ENCODE results near the gene KIAA0825. TPM values are rescaled to one million over a fixed set of nuclear protein-coding genes. Genes with fewer than 3 reads are reported as not detected.

KIAA0825 gene
- polyA plus RNA-seq, 3 donors: 0.56 to 1.3 (median 0.89) TPM

- Mint-ChIP-seq H3K4me1 (no peaks in the 10 kb centered on the region), H3K4me3 (no peak overlapping the region), H3K9me3 (peaks cover 0 to 3% (median 0%) of the 10 kb centered on the region in 7 donors), H3K27me3 (ENCODE audit: low read depth in 3 of 3) (peaks cover 0 to 2% (median 2%) of the 10 kb centered on the region in 3 donors), H3K36me3 (no peaks in the 10 kb centered on the region), H3K27ac (no peak overlapping the region)
- Histone ChIP-seq H4K20me1 (ENCODE audit: insufficient read depth, low read length) (no peaks in the 10 kb centered on the region), H3K9ac (ENCODE audit: insufficient read depth, low read length, poor library complexity, severe bottlenecking) (no peak overlapping the region), H3K4me3 (replicated peaks in 1 of 3; ENCODE audit: low read depth in 2 of 3, low read length in 3 of 3) (no peak overlapping the region), H3K4me1 (ENCODE audit: control insufficient read depth in 1 of 2, insufficient read depth in 2 of 2, low read length in 2 of 2) (no peaks in the 10 kb centered on the region), H2AFZ (ENCODE audit: insufficient read depth, low read depth, low read length, poor library complexity, severe bottlenecking) (no peak overlapping the region), H3K4me2 (replicated peaks; ENCODE audit: extremely low read depth, low read length, poor library complexity, severe bottlenecking) (no peak overlapping the region), H3K27me3 (ENCODE audit: control insufficient read depth in 2 of 2, insufficient read depth in 2 of 2, low read length in 2 of 2) (no peaks in the 10 kb centered on the region), H3K9me3 (replicated peaks in 1 of 2; ENCODE audit: control insufficient read depth in 1 of 2, insufficient read depth in 1 of 2, low read length in 2 of 2) (no peaks in the 10 kb centered on the region), H3K27ac (ENCODE audit: low read depth in 1 of 2, low read length in 2 of 2) (no peak overlapping the region), H3K79me2 (ENCODE audit: insufficient read depth, low read length) (no peaks in the 10 kb centered on the region), H3K36me3 (replicated peaks in 1 of 2; ENCODE audit: control insufficient read depth in 1 of 2, insufficient read depth in 2 of 2, low read length in 2 of 2) (no peaks in the 10 kb centered on the region)
- no CpG with 5 or more reads among the region's 2 CpGs for WGBS (ENCODE audit: insufficient coverage)
- DNase-seq: no peak
- no peak for TF ChIP-seq CTCF (IDR thresholded peaks at IDR 0.05)
- intact Hi-C loops (cut with micrococcal nuclease): no loop called here
These were observed 335.3 kb downstream of the KIAA0825 start for GRCh38 chr5:94283093-94283492.

DNA sequence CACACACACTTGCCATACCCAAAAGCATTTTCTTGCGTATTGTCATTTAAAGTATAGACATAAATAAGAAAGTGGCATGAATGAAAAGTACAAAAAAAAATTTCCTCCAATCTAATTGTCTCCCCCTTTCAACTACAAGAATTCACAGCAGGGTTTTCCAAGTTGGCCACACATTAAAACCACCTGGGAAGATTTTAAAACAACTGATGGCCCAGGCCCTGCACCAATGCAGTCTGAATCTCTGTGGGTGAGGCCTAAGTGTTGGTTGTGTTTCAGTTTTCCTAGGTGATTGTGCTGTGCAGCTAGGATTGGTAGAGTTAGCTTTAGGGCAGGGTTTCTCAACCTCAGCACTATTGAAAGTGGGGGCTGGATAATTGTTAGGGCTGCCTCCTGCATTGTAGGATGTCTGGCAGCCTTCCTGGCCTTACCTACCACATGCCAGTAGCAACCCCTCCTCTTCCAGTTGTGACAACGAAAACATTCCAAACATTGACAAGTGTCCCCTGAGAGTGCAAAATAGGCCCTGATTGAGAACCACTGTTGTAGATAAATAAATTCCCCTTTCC is 337.1 kb downstream of the KIAA0825 start:
- Histone ChIP-seq H3K79me2 (ENCODE audit: insufficient read depth, low read length) (no peaks in the 10 kb centered on the region), H3K4me1 (ENCODE audit: control insufficient read depth in 1 of 2, insufficient read depth in 2 of 2, low read length in 2 of 2) (no peaks in the 10 kb centered on the region), H2AFZ (ENCODE audit: insufficient read depth, low read depth, low read length, poor library complexity, severe bottlenecking) (no peak overlapping the region), H3K36me3 (replicated peaks in 1 of 2; ENCODE audit: control insufficient read depth in 1 of 2, insufficient read depth in 2 of 2, low read length in 2 of 2) (no peaks in the 10 kb centered on the region), H3K4me2 (replicated peaks; ENCODE audit: extremely low read depth, low read length, poor library complexity, severe bottlenecking) (no peak overlapping the region), H3K4me3 (replicated peaks in 1 of 3; ENCODE audit: low read depth in 2 of 3, low read length in 3 of 3) (no peak overlapping the region), H3K9me3 (replicated peaks in 1 of 2; ENCODE audit: control insufficient read depth in 1 of 2, insufficient read depth in 1 of 2, low read length in 2 of 2) (no peaks in the 10 kb centered on the region), H3K27me3 (ENCODE audit: control insufficient read depth in 2 of 2, insufficient read depth in 2 of 2, low read length in 2 of 2) (no peaks in the 10 kb centered on the region), H4K20me1 (ENCODE audit: insufficient read depth, low read length) (no peaks in the 10 kb centered on the region), H3K27ac (ENCODE audit: low read depth in 1 of 2, low read length in 2 of 2) (no peak overlapping the region), H3K9ac (ENCODE audit: insufficient read depth, low read length, poor library complexity, severe bottlenecking) (no peak overlapping the region)
- intact Hi-C loops (cut with micrococcal nuclease): no loop called here
- DNase-seq: no peak
- Mint-ChIP-seq H3K27me3 (ENCODE audit: low read depth in 3 of 3) (peaks cover 2% of the 10 kb centered on the region in 3 donors), H3K9me3 (peaks cover 0 to 6% (median 0%) of the 10 kb centered on the region in 7 donors), H3K4me3 (no peak overlapping the region), H3K27ac (no peak overlapping the region), H3K36me3 (no peaks in the 10 kb centered on the region), H3K4me1 (peaks cover 5% of the 10 kb centered on the region)
- no peak for TF ChIP-seq CTCF (IDR thresholded peaks at IDR 0.05)
- no CpG with 5 or more reads among the region's 2 CpGs for WGBS (ENCODE audit: insufficient coverage)

All from CD14-positive monocyte (primary cell).